Neural crest cell (in vitro differentiated cells): Measurements from ENCODE around the gene ZG16B. TPM values are rescaled to one million over a fixed set of nuclear protein-coding genes. Genes with fewer than 3 reads are reported as not detected.

ENCODE experiments used
- DNase-seq: peaks from one replicate; pipeline ENCODE4 v3.0.0; 2021; ENCODE audit warnings: low read depth, mixed read lengths, low spot score
- H3K27ac Mint-ChIP-seq: one replicate; pipeline ENCODE4 v1.8.0; 2021; ENCODE audit warnings: mild to moderate bottlenecking, mixed read lengths; ENCODE audit not compliant: unreplicated experiment
- H3K27me3 Mint-ChIP-seq: 2 replicates; pipeline ENCODE4 v1.8.0; 2021; ENCODE audit warnings: low read depth, mild to moderate bottlenecking, mixed read lengths
- H3K36me3 Mint-ChIP-seq: 2 replicates; pipeline ENCODE4 v1.8.0; 2021; ENCODE audit warnings: low read depth, mild to moderate bottlenecking, mixed read lengths
- H3K4me1 Mint-ChIP-seq: 2 replicates; pipeline ENCODE4 v1.8.0; 2021; ENCODE audit warnings: mixed read lengths
- H3K4me3 Mint-ChIP-seq: one replicate; pipeline ENCODE4 v1.8.0; 2021; ENCODE audit warnings: mild to moderate bottlenecking, mixed read lengths
- H3K9me3 Mint-ChIP-seq: 2 replicates; pipeline ENCODE4 v1.8.0; 2021; ENCODE audit warnings: mixed read lengths
- CTCF ChIP-seq: fragments of 200-600 bp; sonication (generic); conservative IDR thresholded peaks from 2 replicates; pipeline ENCODE4 v1.5.0; 2021; ENCODE audit warnings: antibody characterized with exemption, mild to moderate bottlenecking
- total RNA-seq: library from RNA; stranded (reverse); gene quantifications from 2 replicates; pipeline ENCODE4 v1.2.1, GENCODE V29; 2021

ZG16B gene
- total RNA-seq, 1 donor from 2014 or later = not detected

- DNase-seq = no peak
- no peak for TF ChIP-seq CTCF
- H3K9me3 Mint-ChIP-seq = no peaks in the 10 kb centered on the region
These were observed 3.3 kb upstream of the ZG16B start for GRCh38 chr16:2826591-2827373.

GRCh38 chr16:2827374-2827791 lies 2.7 kb upstream of the ZG16B start:
- H3K9me3 Mint-ChIP-seq = no peaks in the 10 kb centered on the region
- H3K36me3 Mint-ChIP-seq = no peaks in the 10 kb centered on the region
- TF ChIP-seq CTCF = no peak
- no peak overlapping the region for H3K4me3 Mint-ChIP-seq
- H3K27me3 Mint-ChIP-seq = peaks cover 10% of the 10 kb centered on the region
- no peak overlapping the region for H3K27ac Mint-ChIP-seq
- DNase-seq = no peak
- H3K4me1 Mint-ChIP-seq = no peaks in the 10 kb centered on the region

More at GRCh38 chr16:2826591-2827373, 3.3 kb upstream of the ZG16B start:
- Mint-ChIP-seq H3K4me1 (no peaks in the 10 kb centered on the region), H3K27ac (no peak overlapping the region), H3K36me3 (no peaks in the 10 kb centered on the region), H3K4me3 (no peak overlapping the region), H3K27me3 (peaks cover 12% of the 10 kb centered on the region)

GRCh38 chr16:2827831-2828520 lies 2.1 kb upstream of the ZG16B start:
- H3K4me1 Mint-ChIP-seq = no peaks in the 10 kb centered on the region
- H3K4me3 Mint-ChIP-seq = no peak overlapping the region
- no peaks in the 10 kb centered on the region for H3K36me3 Mint-ChIP-seq
- no peak overlapping the region for H3K27ac Mint-ChIP-seq
- peaks cover 15% of the 10 kb centered on the region for H3K27me3 Mint-ChIP-seq
- DNase-seq = no peak
- no peak for TF ChIP-seq CTCF
- no peaks in the 10 kb centered on the region for H3K9me3 Mint-ChIP-seq

DNA sequence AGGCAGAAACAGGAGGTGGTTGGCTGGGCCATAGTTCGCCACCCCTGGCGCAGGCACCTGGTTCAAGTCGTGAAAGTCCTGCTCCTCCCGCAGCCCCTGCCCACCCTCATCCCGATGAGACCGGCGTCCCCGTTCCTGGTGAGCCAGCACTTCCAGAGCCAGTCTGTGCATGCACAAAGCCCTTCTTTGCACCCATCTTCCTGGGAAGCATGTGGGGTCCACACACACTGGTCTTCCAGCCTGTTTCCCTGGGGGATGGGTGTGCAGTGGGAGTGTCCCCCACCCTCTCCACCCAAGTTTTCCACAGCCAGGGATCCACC lies 1.6 kb upstream of the ZG16B start:
- Mint-ChIP-seq H3K27ac (no peak overlapping the region), H3K4me3 (no peak overlapping the region), H3K36me3 (no peaks in the 10 kb centered on the region), H3K4me1 (no peaks in the 10 kb centered on the region), H3K27me3 (peaks cover 13% of the 10 kb centered on the region), H3K9me3 (no peaks in the 10 kb centered on the region)
- no peak for TF ChIP-seq CTCF
- no peak for DNase-seq

DNA sequence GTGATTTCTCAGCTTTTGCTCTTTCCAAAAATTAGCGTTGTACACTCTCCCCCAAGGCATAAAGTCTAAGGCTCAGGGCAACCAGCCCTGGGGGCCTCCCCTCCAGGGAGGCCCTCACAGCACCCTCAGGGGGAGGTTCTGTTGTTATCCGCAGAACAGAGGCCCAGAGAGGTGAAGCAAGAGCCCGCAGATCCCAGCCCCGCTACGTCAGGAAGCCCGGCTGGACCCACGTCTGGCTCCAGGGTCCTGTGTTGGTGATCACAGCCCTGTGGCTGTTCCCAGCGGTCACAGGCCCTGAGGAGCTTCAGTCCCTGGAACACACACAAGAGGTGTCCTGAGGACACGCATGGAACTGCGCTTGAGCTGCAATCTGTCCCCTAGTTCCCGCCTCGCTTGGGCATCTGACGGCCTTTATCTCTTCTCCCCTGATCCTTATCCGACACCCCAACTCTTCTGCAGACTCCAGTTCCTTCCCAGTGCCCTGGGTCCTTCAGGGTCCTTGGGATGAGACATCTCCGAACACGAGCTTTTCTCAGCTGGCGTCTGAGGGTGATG lies 1.1 kb upstream of the ZG16B start:
- Mint-ChIP-seq H3K27me3 (peaks cover 14% of the 10 kb centered on the region), H3K9me3 (no peaks in the 10 kb centered on the region), H3K4me1 (no peaks in the 10 kb centered on the region), H3K36me3 (no peaks in the 10 kb centered on the region), H3K4me3 (no peak overlapping the region), H3K27ac (no peak overlapping the region)
- no peak for TF ChIP-seq CTCF
- no peak for DNase-seq
